Gastrocnemius medialis (tissue), 4 donors: ENCODE data around the gene ATAD3A. TPM values are rescaled to one million over a fixed set of nuclear protein-coding genes. Genes with fewer than 3 reads are reported as not detected.
"Not testable (repeated sequence)": the region's sequence is repeated elsewhere in the genome, so short reads cannot be mapped to it uniquely, and the experiment has no call there.

Experiments
- ATAC-seq, 2 donors: fragments of 150-250 bp; one replicate each; pipeline ENCODE4 v1.9.1; 2016
- DNase-seq, 2 donors: peaks; one replicate each; pipeline ENCODE4 v3.0.0-alpha.2; 2019
- H3K27ac ChIP-seq, 4 donors: fragments of 200-600 bp; sonication (generic); 1 replicate in 1 of 4; 2 replicates in 3 of 4; pipeline ENCODE4 v1.5.1; 2016 to 2018; ENCODE audit warnings: mild to moderate bottlenecking in 2 of 4, moderate library complexity in 1 of 4
- H3K27me3 ChIP-seq, 3 donors: fragments of 200-600 bp; sonication (generic) in 2 of 3; 1 replicate in 1 of 3; 2 replicates in 2 of 3; pipeline versions ENCODE4 v1.5.1 to v1.6.0; 2016 to 2019; ENCODE audit warnings: mild to moderate bottlenecking in 1 of 3, moderate library complexity in 1 of 3
- H3K36me3 ChIP-seq, 2 donors: fragments of 200-600 bp; sonication (generic) in 1 of 2; one replicate each; pipeline ENCODE4 v1.5.1; 2017 to 2018
- H3K4me1 ChIP-seq, 2 donors: fragments of 200-600 bp; sonication (generic) in 1 of 2; one replicate each; pipeline ENCODE4 v1.5.1; 2016 to 2017; ENCODE audit warnings: mild to moderate bottlenecking in 2 of 2
- H3K4me3 ChIP-seq, 4 donors: fragments of 200-600 bp; sonication (generic) in 3 of 4; 1 replicate in 1 of 4; 2 replicates in 3 of 4; pipeline ENCODE4 v1.5.1; 2016 to 2019; ENCODE audit warnings: mild to moderate bottlenecking in 2 of 4
- H3K9me3 ChIP-seq, 3 donors: fragments of 200-600 bp; sonication (generic) in 2 of 3; 1 replicate in 1 of 3; 2 replicates in 2 of 3; pipeline ENCODE4 v1.5.1; 2016 to 2019
- POLR2A ChIP-seq, 2 donors: fragments of 450-650 bp; IDR thresholded peaks; one replicate each; pipeline ENCODE4 v1.6.1; 2017; ENCODE audit warnings: antibody characterized with exemption in 2 of 2, mild to moderate bottlenecking in 2 of 2, moderate library complexity in 2 of 2
- in situ Hi-C, 4 donors: fragments of 200-750 bp; cut with MboI; loops; one replicate each; pipeline versions ENCODE4 v1.15.0 to v1.8.0; 2017; ENCODE audit warnings: low sequenced_read_pairs in 4 of 4
- intact Hi-C: fragments of 100-400 bp; cut with DNase I; formaldehyde crosslinking; loops from one replicate; pipeline ENCODE4 v1.15.1; 2023; ENCODE audit warnings: low total_unique reads
- total RNA-seq, 4 donors: library from RNA; depleted of rRNA; stranded (reverse); fragments of >200 nt; gene quantifications; one replicate each; pipeline versions ENCODE4 v1.1.0 to v1.2.3, GENCODE V29; 2016
- TF ChIP-seq, protein P1 (sequence below), 5 experiments: fragments of 450-650 bp in 3 of 5; fragments of 200-600 bp in 2 of 5; sonication (generic) in 2 of 5; IDR thresholded peaks in 4 of 5; conservative IDR thresholded peaks in 1 of 5; 1 replicate in 4 of 5; 2 replicates in 1 of 5; pipeline ENCODE4 v1.5.1; 2016 to 2019; ENCODE audit warnings: antibody characterized with exemption in 5 of 5, mild to moderate bottlenecking in 3 of 5, moderate library complexity in 3 of 5

ATAD3A gene
- total RNA-seq, 4 donors from 2014 or later, result 22.9 to 47.9 (median 35.6) TPM

DNA sequence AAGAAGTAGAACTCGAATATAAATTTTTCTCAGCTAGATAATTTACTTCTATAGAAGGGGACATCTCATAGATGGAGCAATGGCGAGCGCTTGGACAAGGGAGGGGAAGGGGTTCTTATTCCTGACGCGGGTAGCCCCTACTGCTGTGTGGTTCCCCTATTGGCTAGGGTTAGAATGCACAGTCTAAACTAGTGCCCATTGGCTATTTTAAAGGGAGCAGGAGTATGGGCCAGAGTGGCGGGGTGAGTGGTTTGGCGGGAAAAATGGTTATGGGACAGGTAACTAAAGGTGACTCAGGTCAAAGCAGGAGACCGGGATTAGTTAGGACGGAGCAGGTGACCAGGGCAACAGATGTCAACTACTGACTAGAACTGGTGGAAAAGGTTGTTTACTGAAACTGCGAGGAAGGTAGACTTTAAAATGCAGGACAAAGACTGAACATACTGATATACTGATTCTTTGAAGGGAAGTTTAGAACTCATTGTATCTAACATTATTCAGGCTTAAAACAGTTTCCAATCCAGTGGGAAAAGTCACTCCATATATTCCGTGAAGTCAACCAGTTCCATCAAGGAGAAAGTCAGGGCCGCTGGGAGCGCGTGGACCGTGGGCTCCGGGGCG, 940 bp upstream of the ATAD3A start:
- peak overlapping the region; percentile 81 to 99 (median 94) for H3K4me3 ChIP-seq
- H3K36me3 ChIP-seq, result peaks cover 0 to 3% of the 10 kb centered on the region in 2 donors
- ATAC-seq (peak in 1 of 2 donors; percentile 5), DNase-seq (no peak)
- no peaks in the 10 kb centered on the region for H3K27me3 ChIP-seq
- peak overlapping the region; percentile 93 to 100 (median 96) for H3K27ac ChIP-seq
- TF ChIP-seq, protein P1, sequence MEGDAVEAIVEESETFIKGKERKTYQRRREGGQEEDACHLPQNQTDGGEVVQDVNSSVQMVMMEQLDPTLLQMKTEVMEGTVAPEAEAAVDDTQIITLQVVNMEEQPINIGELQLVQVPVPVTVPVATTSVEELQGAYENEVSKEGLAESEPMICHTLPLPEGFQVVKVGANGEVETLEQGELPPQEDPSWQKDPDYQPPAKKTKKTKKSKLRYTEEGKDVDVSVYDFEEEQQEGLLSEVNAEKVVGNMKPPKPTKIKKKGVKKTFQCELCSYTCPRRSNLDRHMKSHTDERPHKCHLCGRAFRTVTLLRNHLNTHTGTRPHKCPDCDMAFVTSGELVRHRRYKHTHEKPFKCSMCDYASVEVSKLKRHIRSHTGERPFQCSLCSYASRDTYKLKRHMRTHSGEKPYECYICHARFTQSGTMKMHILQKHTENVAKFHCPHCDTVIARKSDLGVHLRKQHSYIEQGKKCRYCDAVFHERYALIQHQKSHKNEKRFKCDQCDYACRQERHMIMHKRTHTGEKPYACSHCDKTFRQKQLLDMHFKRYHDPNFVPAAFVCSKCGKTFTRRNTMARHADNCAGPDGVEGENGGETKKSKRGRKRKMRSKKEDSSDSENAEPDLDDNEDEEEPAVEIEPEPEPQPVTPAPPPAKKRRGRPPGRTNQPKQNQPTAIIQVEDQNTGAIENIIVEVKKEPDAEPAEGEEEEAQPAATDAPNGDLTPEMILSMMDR (IDR thresholded peaks at IDR 0.05 in 4 of 5, conservative IDR thresholded peaks at IDR 0.05 in 1 of 5), result no peak
- TF ChIP-seq POLR2A (IDR thresholded peaks at IDR 0.05), result no peak
- in situ Hi-C loops (no loop called here), intact Hi-C loops (loop anchor here (5.0 kb wide), 1 partner anchor 106 kb away; the partner anchor contains the start of gene MIB2)
- H3K4me1 ChIP-seq, result peaks cover 8 to 16% of the 10 kb centered on the region in 2 donors
- H3K9me3 ChIP-seq, result no peaks in the 10 kb centered on the region

DNA sequence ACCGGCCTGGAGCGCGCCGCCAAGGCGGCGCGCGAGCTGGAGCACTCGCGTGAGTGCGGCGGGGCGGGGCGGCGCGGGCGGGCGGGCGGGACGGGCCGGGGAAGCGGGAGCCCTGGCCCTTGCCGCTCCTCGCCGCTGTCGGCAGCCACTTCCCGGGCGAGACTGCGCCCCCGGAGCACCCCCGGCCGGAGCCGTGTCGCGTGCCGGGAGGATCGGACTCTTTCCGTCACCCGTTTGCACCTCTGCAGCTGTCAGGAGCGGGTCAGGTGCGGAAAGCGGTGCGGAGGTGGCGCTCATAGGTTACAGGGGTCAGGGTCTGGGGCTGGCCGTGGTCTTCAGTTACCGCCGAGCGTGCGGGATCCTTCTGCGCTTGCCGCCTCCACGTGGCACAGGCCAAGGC, 463 bp downstream of the ATAD3A start:
- in situ Hi-C loops, H3K36me3 ChIP-seq, DNase-seq, H3K27me3 ChIP-seq, ATAC-seq, H3K9me3 ChIP-seq: not testable (repeated sequence)
- Histone ChIP-seq H3K4me1 (peaks cover 6 to 13% of the 10 kb centered on the region in 2 donors), H3K4me3 (peak overlapping the region; percentile 56 to 94 (median 87)), H3K27ac (peak overlapping the region; percentile 93 to 100 (median 96))
- intact Hi-C loops, result loop anchor here (1.0 to 5.0 kb wide), 3 partner anchors 41 to 105 kb away; partner anchors contain the start of genes ATAD3B, MIB2 and SSU72

DNA sequence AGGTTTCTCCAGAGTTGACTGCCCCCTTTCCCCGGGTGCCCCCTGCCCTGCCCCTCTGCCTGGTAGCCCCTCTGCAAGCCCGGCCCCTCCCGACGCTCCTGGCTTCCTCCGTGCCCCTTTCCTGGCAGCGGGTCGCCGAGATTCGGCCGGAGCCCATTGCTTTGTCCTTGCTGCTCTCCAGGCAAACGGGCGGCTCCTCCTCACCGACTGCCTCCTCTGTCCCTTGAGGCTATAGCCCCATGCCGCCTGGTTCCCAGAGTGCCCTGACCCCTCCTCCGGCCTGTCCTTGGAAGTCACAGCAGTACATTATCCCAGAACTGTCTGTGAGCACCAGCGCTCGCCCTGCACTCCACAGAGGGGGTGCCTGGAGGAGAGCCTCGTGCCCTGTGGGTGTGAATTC, 1.7 kb downstream of the ATAD3A start:
- H3K9me3 ChIP-seq, in situ Hi-C loops, DNase-seq, H3K27me3 ChIP-seq, ATAC-seq, H3K4me3 ChIP-seq, H3K4me1 ChIP-seq, H3K27ac ChIP-seq: not testable (repeated sequence)
- H3K36me3 ChIP-seq, result peaks cover 0 to 10% of the 10 kb centered on the region in 2 donors
- intact Hi-C loops, result loop anchor here (5.0 kb wide), 1 partner anchor 104 kb away; the partner anchor contains the start of gene MIB2

DNA sequence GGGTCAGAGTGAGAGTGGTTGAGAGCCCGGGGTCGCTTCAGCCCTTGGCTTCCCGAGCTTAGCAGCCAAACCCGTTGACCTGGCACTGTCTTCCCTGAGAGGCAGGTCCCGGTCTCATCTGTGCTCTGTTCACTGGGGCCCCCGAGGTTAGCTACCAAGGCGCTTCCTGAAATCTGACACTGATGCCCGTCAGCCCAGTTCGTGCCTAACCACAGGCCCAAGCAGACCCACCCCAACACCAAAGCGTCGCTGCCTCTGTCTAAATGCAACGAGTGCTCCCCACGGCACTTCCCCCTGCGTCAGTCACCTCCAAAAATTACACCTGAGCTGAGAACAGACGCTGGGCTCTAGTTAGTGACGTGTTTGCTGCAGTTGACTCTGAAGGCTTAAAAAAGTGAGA, 2.4 kb downstream of the ATAD3A start:
- intact Hi-C loops, result loop anchor here (5.0 kb wide), 1 partner anchor 103 kb away; the partner anchor contains the start of gene MIB2
- DNase-seq, in situ Hi-C loops: not testable (repeated sequence)

DNA sequence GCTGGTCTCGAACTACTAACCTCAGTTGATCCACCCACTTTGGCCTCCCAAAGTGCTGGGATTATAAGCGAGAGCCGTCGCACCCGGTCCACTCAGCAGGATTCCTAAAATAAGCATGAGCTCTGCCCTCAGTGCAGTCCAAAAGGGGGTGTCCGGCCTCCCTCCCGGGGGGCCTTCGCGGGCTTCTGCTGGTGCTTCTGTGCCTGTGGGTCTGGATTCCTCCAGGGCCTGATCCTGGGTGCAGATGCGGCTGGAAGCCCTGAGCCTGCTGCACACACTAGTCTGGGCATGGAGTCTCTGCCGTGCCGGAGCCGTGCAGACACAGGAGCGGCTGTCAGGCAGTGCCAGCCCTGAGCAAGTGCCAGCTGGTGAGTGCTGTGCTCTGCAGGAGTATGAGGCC, 5.0 kb downstream of the ATAD3A start:
- H3K4me1 ChIP-seq, H3K27ac ChIP-seq, H3K4me3 ChIP-seq, in situ Hi-C loops, H3K27me3 ChIP-seq, H3K9me3 ChIP-seq, intact Hi-C loops, DNase-seq, ATAC-seq: not testable (repeated sequence)
- H3K36me3 ChIP-seq, result peaks cover 0 to 23% of the 10 kb centered on the region in 2 donors

More for the DNA sequence above, 2.4 kb downstream of the ATAD3A start:
- peaks cover 0 to 10% of the 10 kb centered on the region in 2 donors for H3K36me3 ChIP-seq
- not testable (repeated sequence) for ATAC-seq, H3K4me1 ChIP-seq, H3K27me3 ChIP-seq, H3K4me3 ChIP-seq, H3K9me3 ChIP-seq, H3K27ac ChIP-seq

DNA sequence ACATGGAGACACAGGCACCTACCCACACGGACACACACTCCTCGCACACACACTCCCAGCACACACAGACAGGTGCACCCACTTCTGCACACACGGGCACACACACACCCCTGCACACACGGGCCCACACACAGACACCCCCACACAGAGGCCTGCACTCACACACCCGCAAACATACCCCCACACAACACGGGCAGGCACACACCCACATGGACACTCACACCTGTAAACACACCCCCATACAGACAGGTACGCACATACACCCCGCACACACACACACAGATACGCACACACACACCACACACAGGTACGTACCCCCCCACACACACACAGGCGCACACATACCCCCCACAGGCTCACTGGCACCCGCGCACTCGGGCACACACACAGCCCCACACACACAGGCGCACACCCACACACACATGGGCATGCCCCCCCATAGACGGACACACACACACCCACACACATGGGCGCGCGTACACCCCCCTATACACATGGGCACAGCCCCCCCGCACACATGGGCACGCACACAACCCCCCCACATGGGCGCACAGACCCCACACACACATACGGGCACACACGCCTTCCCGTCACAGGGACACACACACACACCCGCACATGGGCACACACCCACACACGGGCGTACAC, 6.1 kb downstream of the ATAD3A start:
- in situ Hi-C loops, result no loop called here
- intact Hi-C loops, result no loop called here
- no peak for ATAC-seq
- no peak for DNase-seq
- Histone ChIP-seq H3K36me3 (peaks cover 0 to 23% of the 10 kb centered on the region in 2 donors), H3K4me1 (no peaks in the 10 kb centered on the region), H3K9me3 (no peaks in the 10 kb centered on the region), H3K27me3 (no peaks in the 10 kb centered on the region), H3K4me3 (no peak overlapping the region), H3K27ac (no peak overlapping the region)
- TF ChIP-seq, protein P1 (IDR thresholded peaks at IDR 0.05 in 4 of 5, conservative IDR thresholded peaks at IDR 0.05 in 1 of 5), result no peak

DNA sequence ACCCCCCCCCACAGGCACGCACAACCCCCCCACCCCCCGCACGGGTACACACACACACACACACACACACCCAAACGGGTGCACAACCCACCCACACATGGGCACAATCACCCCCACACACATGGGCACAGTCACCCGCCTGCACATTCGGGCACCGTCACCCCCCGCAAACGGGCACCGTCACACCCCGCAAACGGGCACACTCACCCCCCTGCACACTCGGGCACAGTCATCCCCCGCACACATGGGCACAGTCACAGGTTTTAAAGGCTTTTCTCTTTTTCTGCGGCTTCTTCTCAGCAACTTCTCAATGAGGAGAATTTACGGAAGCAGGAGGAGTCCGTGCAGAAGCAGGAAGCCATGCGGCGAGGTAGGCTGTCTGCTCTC, 6.7 kb downstream of the ATAD3A start:
- in situ Hi-C loops, intact Hi-C loops: not testable (repeated sequence)

DNA sequence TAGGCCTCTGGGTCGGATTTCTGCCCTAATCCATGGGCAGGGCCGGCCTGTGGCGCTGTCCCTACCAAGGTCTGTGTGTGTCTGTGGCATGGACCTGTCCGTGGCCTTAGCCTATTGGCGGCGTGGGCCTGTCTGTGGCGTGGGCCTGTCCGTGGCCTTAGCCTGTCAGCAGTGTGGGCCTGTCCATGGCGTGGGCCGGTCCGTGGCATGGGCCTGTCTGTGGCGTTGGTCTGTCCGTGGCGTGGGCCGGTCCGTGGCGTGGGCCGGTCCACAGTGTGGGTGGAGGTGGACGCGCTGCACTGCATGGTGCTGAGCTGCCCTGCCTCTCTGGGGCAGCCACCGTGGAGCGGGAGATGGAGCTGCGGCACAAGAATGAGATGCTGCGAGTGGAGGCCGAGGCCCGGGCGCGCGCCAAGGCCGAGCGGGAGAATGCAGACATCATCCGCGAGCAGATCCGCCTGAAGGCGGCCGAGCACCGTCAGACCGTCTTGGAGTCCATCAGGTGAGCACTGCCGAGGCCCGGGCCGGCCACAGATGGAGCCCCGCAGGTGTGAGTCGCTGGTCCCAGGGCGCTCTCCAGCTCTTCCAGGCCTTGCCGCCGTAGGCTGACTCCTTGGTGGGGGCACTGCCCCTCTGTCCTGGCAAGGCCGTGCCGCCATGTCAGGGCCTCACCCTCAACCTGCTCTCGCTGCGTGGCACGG, 8.0 kb downstream of the ATAD3A start:
- intact Hi-C loops, H3K27me3 ChIP-seq, ATAC-seq: not testable (repeated sequence)

More for the DNA sequence above, 6.7 kb downstream of the ATAD3A start:
- not testable (repeated sequence) for H3K4me3 ChIP-seq, ATAC-seq, DNase-seq, H3K4me1 ChIP-seq, H3K27ac ChIP-seq, H3K27me3 ChIP-seq, H3K9me3 ChIP-seq
- peaks cover 0 to 23% of the 10 kb centered on the region in 2 donors for H3K36me3 ChIP-seq

More for the DNA sequence above, 8.0 kb downstream of the ATAD3A start:
- H3K4me3 ChIP-seq, H3K4me1 ChIP-seq, H3K27ac ChIP-seq, in situ Hi-C loops, DNase-seq, H3K9me3 ChIP-seq: not testable (repeated sequence)
- peaks cover 0 to 22% of the 10 kb centered on the region in 2 donors for H3K36me3 ChIP-seq
